HG02798 (cell line): ENCODE results near the gene TEX19.

Experiments used
- ATAC-seq: cut with Tn5 transposase; IDR thresholded peaks from one replicate; pipeline ENCODE4 v1.9.1; 2021; ENCODE audit warnings: mild to moderate bottlenecking; ENCODE audit not compliant: unreplicated experiment, poor library complexity

Gene TEX19

DNA sequence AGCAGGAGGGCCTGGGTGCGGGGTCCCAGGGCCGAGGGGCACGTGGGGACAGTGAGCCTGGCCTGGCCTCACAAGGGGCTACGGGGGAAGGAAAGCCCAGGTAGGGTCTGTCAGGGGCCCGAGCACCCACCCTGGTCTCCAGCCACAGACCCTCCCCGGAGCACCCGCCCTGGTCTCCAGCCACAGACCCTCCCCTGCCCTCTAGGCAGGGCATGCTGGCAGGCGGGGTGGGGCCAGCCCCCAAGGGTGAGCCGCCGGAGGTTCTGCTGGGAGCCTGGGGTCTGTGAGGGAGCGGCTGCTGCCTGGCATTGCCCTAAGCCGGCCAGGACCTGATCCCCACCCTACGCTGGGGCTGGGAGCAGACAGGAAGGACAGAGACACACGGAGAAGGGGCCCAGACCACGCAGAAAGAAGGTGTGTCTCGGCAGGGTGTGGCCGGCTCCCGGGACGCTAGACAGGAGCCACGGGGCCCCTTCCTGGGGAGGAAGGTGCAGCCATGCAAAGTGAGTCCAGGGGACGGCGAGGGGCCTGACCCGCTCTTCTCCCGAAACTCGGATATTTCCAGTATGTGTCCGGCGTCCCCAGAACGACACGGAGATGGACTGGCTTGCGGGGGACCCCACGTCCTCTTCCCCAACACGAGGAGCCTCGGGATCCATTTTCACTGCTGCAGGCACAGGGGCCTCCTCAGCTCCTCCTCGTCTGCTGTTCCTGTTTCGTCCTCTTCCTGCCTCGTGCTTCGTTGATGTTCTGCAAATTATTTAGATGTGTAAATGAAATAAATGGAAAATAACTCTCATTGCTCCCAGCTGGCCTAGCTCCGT lies 28.0 kb downstream of the TEX19 start:
- no peak for ATAC-seq

DNA sequence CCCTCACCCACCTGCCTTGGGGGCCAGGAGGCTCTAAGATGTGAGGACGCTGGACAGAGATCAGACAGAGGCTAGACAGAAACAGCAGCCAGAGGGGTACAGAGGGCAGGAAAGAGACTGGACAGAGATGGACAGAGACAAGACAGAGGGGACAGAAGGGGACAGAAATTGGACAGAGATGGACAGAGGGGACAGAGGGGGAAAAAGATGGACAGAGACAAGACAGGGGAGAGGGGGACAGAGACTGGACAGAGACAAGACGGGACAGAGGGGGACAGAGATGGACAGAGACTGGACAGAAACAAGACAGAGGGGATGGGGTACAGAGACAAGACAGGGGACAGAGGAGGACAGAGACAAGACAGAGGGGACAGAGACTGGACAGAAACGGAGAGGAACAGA lies 28.7 kb downstream of the TEX19 start:
- no peak for ATAC-seq

DNA sequence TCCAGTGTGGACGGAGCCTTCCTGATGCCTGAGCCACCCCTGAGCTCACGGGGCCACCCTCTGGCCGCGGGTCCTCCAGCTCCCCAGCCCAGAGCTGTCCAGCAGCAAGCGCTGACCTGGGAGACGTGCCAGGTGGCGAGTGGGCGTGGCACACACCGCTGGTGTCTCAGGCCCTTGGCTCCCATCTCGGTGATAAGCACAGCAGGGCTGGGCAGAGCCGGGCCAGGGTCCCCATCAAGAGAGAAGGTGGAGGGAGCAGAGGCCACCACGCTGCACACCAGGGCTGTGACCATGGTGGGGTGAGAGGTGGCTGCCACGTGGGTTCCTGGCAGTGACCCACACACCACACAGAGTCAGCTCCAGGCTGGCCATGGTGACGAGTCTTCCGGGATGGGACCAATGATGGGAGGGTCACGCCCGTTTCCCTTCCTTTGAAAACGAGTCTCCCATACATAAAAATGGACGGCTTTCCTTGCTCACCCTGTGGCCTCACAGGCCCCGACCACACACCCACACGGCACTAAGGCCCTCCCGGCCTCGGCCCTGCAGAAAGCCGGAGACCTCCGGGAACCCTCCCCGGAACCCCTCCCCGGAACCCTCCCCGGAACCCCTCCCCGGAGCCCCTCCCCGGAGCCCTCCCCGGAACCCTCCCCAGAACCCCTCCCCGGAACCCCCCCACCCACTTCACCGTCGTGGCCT lies 29.3 kb downstream of the TEX19 start:
- no peak for ATAC-seq

- no peak for ATAC-seq
Observed at GRCh38 chr17:82388922-82389283, 29.9 kb downstream of the TEX19 start.

DNA sequence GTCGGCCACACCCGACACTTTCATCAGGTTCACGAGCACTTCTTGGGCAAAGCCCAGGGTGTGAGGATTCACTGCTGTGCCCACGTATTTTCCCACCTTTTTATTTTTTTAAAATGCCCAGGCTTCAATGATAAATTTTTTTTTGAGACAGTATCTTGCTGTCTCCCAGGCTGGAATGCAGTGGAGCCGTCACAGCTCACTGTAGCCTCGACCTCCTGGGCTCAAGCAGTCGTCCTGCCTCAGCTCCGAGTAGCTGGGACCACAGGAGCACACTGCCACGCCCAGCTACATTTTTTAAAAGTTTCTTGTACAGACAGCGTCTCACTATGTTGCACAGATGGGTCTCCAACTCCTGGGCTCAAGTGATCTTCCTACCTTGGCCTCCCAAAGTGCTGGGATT lies 30.3 kb downstream of the TEX19 start:
- no peak for ATAC-seq

DNA sequence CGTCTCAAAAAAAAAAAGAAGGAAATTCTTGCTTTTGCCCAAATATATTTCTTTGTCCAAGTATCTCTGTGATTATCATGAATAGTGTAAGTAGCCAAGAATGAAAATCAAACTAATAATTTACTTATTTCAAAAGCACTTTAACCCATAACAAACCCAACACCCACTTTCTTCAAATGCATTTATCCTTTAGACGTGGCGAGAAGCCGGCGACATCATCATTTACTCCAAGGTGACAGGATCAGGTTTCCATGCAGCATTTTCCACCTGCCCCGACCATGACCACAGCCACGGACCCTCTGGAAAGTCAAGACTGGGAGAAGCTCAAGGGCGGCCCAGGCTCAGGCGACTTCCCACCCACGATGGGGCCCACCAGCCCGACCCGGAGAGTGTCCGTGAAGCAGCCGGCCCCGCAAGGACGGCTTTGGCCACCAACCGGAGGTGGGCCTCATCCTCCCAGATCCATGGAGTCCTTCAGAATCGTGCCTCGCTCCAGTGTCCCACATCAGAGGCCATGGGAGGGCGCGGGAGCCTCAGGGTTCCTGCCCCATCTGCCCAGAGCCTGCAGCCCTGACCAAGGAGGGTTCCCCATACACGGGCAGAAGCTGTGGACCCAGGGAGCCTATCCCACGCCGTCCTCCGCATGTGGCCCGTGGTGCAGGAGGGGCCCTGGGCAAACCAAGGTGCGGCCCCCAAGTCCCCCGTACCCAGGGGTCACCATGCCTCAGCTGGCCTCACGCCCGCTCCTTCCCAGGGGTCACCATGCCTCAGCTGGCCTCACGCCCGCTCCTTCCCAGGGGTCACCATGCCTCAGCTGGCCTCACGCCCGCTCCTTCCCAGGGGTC lies 31.2 kb downstream of the TEX19 start:
- no peak for ATAC-seq

DNA sequence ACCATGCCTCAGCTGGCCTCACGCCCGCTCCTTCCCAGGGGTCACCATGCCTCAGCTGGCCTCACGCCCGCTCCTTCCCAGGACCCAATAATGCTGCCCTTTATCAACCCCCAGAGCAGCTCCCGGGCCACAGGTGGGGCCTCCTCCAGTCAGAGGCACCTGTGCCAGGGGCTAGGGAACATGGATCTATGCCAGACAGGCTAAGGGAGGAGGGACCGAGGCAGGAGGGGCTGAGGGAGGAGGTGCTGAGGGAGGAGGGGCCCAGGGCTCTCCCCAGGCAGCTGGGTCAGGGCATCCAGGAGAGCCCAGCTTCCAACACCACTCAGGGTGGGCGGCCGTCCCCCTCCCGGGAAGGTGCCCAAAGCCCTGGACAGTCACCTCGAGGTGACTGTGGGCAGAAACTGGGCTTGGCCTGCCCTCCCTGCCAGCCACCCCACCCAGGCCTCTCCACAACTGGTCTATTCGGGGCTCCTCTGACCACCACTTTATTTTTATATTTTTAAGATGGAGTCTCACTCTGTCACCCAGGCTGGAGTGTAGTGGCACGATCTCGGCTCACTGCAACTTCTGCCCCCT lies 31.9 kb downstream of the TEX19 start:
- no peak for ATAC-seq

DNA sequence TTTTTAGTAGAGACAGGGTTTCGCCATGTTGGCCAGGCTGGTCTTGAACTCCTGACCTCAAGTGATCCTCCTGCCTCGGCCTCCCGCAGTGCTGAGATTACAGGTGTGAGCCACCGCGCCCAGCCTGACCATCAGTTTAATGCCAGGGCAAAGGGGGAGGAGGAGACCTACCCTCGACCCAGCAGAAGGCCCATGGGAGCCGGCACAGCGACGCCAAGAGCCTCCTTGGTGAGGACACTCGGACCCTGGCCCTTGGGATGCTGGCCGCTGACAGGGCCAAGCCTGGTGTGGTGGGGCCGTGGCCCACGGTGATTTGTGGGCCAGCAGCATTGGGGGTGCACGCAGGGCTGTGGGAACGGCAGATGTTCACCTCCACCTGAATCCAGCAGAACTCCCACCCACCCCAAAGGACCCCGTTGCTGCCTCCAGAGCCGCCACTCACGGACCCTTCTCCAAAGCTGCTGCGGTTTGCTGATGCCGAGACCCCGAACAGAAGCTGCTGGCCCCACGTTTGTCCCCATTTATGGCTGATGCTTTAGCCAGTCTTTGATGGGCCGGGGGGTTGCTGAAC lies 32.5 kb downstream of the TEX19 start:
- no peak for ATAC-seq

DNA sequence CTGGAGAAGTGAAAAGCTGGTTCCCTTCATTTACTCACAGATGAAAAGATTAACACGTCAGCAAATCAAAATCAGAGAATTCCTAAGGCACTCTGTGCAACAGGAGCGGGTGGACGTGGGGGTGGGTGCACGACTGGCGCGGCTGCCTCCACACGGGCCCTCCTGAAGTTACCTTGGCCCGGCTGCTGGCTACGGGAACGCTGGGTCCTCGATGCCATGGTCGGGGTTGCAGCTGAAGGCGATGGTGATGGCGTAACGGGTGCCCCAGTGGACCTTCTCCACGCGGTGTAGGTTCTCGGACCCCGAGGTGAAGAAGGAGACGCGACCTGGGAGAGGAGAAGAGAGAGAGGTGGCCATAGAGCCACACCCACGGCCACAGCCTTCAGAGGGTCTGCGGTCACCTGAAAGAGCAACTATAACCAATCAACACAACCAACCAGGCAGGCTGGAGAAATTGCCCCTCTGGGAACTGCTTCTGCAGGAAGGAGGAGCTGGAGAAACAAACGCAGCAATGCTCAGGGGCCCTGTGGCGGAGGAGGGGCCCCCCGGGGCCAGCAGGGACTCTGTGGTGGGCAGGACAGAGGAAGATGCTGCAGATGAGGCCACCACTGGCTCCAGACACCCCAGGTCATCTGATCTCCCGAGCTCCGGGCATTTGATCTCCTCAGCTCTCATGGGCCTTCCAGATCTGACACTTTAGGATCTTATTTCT lies 33.3 kb downstream of the TEX19 start:
- no peak for ATAC-seq

GRCh38 chr17:82392941-82393340 lies 33.9 kb downstream of the TEX19 start:
- no peak for ATAC-seq

DNA sequence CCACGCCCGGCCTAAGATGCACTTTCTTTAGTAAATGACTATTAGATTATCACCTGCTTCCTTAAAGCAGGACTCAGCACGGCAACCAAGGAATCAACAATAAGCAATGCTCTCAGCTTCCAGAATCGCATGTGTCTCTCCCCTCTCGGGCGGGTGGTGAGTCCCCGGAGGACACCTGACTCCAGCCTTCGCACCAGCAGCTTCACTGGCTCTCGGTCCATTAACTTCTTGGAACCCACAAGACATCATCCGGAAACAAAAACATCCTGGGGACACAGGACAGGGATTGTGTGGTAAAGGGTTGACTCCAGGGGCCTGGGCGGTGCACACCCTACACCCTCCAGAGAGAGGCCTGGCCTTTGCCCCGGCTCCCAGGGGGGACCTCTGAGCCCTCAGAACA lies 35.2 kb downstream of the TEX19 start:
- ATAC-seq: no peak

- no peak for ATAC-seq
Observed at GRCh38 chr17:82396601-82397435, 37.8 kb downstream of the TEX19 start.

DNA sequence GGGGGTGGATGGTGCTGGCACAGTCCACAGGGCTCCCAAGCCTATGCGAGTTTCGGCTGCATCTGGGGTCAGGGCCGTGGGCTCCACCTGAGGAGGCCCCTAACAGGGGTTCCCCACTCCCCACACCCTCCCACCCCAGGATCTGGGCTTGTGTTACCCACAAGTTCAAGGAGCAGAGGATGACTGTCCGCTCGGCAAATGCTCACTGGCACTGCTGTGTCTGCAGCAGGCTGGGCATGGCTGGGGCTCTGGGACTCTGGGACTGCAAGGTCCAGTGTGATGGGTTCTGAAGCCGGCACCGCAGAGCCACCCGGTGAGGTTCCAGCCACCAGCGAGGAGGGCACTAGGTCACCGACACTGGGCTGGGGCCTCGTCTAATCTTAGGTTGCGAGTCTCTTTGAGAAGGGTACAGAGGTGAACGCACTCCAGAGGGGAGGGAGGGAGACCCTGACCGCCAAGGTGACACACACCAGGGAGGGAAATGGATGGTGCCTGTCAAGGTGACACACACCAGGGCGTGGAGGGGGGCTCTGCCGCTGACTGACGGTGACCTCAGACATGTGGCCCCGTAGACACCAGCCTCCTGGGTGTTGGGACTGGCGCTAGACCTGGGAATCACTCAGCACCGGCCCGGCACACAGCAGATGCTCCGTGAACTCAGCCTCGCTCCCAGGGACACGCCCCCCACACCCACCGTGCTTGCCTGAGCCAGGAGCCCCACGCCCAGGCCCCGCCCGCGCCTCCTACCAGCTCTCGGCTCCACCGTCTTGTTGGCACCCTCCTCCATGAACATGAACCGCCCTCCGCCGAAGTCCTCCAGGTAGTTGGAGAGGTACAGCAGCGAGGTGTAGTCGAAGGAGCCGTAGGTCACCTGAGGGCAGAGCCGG lies 38.6 kb downstream of the TEX19 start:
- no peak for ATAC-seq

DNA sequence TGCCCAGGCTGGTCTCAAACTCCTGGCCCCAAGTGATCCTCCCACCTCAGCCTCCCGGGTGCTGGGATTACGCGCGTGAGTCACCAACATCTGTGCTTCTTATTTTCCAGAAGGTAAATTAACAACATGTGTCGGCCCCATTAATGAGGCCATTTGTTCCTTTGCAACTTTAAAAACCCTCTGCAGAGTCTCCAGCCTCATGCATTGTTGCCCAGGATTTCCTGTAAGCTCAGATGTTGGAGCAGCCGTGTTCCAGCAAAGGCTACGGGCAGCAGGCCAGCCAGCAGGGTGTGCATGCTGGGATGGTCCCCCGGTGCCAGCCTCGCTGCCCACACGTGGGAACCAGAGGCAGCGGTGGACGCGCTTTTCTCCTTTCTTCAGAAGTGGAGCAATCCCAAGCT lies 40.0 kb downstream of the TEX19 start:
- ATAC-seq: no peak

- ATAC-seq: no peak
Observed at GRCh38 chr17:82399601-82400101, 40.6 kb downstream of the TEX19 start.

GRCh38 chr17:82400206-82400605 lies 41.2 kb downstream of the TEX19 start:
- ATAC-seq: no peak

GRCh38 chr17:82400830-82401229 lies 41.8 kb downstream of the TEX19 start:
- no peak for ATAC-seq

GRCh38 chr17:82402865-82403264 lies 43.8 kb downstream of the TEX19 start:
- ATAC-seq: peak; percentile 74
